B cell (primary cell): ENCODE measurements around the gene POLR2F.
"Not testable (repeated sequence)": the region's sequence is repeated elsewhere in the genome, so short reads cannot be mapped to it uniquely, and the experiment has no call there.

Source experiments
- EZH2 ChIP-seq: IDR thresholded peaks from 2 replicates; pipeline ENCODE4 v1.6.1; 2012; ENCODE audit warnings: borderline replicate concordance, low read depth, mild to moderate bottlenecking, moderate library complexity, low read length; ENCODE audit not compliant: insufficient read depth, poor library complexity, severe bottlenecking
- TF ChIP-seq, protein P1 (sequence below): fragments of 200-600 bp; IDR thresholded peaks from one replicate; pipeline ENCODE4 v1.8.0; 2022; ENCODE audit warnings: antibody characterized with exemption, mild to moderate bottlenecking

DNA sequence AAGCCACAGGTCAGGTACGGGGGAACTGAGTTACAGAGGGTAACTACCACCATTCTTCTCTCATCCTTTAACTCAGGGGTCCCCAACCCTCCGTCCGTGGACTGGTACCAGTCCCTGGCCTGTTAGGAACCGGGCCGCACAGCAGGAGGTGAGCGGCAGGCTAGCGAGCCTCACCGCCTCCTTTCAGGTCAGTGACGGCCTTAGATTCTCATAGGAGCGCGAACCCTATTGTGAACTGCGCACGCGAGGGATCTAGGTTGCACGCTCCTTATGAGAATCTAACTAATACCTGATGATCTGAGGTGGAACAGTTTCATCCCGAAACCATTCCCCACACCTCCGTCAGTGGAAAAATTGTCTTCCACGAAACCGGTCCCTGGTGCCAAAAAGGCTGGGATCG is 870 bp upstream of the POLR2F start:
- TF ChIP-seq, protein P1, sequence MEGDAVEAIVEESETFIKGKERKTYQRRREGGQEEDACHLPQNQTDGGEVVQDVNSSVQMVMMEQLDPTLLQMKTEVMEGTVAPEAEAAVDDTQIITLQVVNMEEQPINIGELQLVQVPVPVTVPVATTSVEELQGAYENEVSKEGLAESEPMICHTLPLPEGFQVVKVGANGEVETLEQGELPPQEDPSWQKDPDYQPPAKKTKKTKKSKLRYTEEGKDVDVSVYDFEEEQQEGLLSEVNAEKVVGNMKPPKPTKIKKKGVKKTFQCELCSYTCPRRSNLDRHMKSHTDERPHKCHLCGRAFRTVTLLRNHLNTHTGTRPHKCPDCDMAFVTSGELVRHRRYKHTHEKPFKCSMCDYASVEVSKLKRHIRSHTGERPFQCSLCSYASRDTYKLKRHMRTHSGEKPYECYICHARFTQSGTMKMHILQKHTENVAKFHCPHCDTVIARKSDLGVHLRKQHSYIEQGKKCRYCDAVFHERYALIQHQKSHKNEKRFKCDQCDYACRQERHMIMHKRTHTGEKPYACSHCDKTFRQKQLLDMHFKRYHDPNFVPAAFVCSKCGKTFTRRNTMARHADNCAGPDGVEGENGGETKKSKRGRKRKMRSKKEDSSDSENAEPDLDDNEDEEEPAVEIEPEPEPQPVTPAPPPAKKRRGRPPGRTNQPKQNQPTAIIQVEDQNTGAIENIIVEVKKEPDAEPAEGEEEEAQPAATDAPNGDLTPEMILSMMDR: not testable (repeated sequence)
- not testable (repeated sequence) for TF ChIP-seq EZH2
